NT2/D1 (cell line): ENCODE results near the gene CRAT.

Experiments used
- DNase-seq: peaks from one replicate; pipeline ENCODE4 v3.0.0-alpha.2; 2011; ENCODE audit warnings: low read depth, low spot score
- H3K27me3 ChIP-seq: 2 replicates; pipeline ENCODE4 v1.6.0; 2011; ENCODE audit warnings: mild to moderate bottlenecking; ENCODE audit not compliant: insufficient read length, insufficient read depth
- H3K36me3 ChIP-seq: 2 replicates; pipeline ENCODE4 v1.6.1; 2011; ENCODE audit warnings: mild to moderate bottlenecking, low read length, mixed read lengths; ENCODE audit not compliant: insufficient read depth, insufficient read length
- H3K4me1 ChIP-seq: 2 replicates; pipeline ENCODE4 v1.5.1; 2011; ENCODE audit not compliant: insufficient read depth, insufficient read length
- H3K4me3 ChIP-seq: 2 replicates; pipeline ENCODE4 v1.5.1; 2011; ENCODE audit warnings: low read depth; ENCODE audit not compliant: insufficient read length
- H3K9ac ChIP-seq: 2 replicates; pipeline ENCODE4 v1.6.0; 2011; ENCODE audit warnings: low read depth; ENCODE audit not compliant: insufficient read length
- H3K9me3 ChIP-seq: 2 replicates; pipeline ENCODE4 v1.5.1; 2011; ENCODE audit warnings: mild to moderate bottlenecking, low read length; ENCODE audit not compliant: insufficient read depth
- SUZ12 ChIP-seq: IDR thresholded peaks from 2 replicates; pipeline ENCODE4 v1.6.1; 2011; ENCODE audit not compliant: insufficient read length, insufficient read depth; ENCODE audit errors: extremely low read depth
- YY1 ChIP-seq: IDR thresholded peaks from 2 replicates; pipeline ENCODE4 v1.6.1; 2011; ENCODE audit not compliant: insufficient read length, insufficient read depth
- ZNF274 ChIP-seq: IDR thresholded peaks from 2 replicates; pipeline ENCODE4 v1.6.1; 2011; ENCODE audit warnings: mild to moderate bottlenecking, low read depth, low read length

Gene CRAT

DNA sequence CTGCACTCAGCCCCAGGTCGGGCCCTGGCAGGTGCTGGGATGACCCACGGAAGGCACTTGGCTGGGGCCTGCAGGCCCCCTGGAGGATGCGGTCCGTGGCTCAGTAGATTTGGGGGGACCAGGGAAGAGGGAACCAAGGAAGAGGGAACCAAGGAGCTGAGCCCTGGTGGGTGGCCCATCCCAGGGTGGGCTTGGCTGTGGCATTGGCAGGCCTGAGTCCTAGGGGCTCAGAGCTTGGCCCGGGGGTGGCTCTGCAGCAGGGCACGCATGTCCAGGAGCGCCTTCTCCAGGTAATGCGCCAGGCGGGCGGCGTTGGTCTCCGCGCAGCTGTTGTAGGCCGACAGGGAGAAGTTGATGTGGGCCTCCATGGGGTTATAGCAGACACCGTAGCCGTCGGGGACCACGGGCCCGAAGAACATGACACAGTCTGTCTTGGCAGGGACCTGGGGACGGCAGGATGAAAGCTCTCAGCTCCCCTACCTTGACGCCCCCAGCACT, 15.4 kb downstream of the CRAT start:
- H3K9me3 ChIP-seq = no peaks in the 10 kb centered on the region
- peaks cover 5% of the 10 kb centered on the region for H3K4me1 ChIP-seq
- no peak overlapping the region for H3K9ac ChIP-seq
- peaks cover 13% of the 10 kb centered on the region for H3K36me3 ChIP-seq
- TF ChIP-seq SUZ12 (no peak), ZNF274 (no peak), YY1 (no peak)
- no peak for DNase-seq
- no peaks in the 10 kb centered on the region for H3K27me3 ChIP-seq
- no peak overlapping the region for H3K4me3 ChIP-seq

DNA sequence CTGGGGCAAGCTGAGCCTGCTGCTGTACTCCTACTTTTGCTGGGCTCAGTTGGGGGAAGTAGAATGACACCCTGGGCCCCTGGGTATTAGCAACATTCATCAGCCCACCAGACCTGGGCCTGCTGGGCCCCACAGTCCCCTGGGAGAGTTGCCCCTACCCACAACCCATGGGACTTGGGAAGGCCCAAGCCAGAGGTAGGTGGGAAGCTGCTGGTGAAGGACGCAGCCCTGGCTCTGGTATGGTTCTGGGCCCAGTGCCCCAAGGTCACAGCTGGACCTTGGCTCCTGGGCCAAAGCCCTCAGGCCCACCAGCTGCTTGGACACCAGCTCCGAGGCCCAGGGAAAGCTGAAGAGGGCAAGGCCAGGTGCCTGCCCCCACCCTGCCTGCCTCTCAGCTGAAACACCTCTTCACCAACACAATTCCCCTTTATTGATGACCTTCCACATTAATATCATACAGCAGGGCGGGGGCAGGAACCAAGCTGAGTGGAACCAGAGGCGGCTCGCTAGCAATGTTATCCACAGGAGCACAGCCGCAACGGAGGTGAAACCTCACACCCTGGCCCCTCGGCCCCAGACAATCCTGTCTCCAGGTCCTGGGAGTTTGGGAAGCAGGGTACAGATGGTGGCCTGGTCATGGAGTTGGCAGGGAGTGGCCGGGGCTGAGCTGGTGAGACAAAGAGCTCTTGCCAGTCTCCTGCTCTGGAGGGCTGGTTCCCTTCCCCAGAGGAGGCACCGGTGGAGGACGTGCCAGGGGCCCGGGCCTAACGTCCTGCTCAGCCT, 16.0 kb downstream of the CRAT start:
- no peak for DNase-seq
- Histone ChIP-seq H3K36me3 (peaks cover 19% of the 10 kb centered on the region), H3K9me3 (no peaks in the 10 kb centered on the region), H3K27me3 (no peaks in the 10 kb centered on the region), H3K4me1 (peaks cover 5% of the 10 kb centered on the region), H3K9ac (no peak overlapping the region), H3K4me3 (no peak overlapping the region)
- TF ChIP-seq ZNF274 = no peak

DNA sequence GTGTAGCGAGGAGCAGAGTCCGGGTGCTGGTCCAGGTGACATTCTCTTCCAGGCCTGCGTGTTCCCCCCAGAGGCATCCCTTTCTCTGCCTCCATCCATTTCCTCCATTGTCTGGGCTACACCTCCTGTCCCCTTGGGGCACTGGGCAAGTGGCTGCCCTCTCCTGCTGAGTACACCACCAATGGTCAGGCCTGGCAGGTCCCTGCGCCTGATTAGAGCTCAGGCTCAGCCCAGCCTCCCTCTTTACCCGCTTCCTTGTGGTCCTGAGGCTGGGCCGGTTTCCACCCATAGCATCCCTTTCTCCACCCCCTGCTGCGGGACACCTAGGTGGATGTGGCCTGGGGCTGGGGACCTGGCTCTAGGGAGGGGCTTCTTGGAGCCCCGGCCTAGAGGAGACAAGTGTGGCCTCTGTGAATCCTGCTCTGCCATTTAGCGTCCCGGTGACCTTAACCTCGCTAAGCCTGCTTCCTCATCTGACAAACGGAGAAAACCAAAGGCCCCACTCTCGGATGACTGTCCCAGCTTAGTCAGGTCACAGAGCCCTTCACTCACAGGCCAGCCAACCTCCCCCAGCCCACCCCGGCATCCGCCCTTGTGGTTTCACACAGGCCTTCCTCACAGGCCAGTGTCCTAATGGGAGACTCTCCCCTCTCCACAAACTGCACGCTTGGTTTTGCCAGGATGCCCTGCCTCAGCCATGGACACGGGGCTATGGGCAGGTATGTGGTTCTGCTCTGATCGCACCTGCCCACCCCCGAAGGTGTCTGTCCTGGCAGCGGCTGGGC, 16.8 kb downstream of the CRAT start:
- Histone ChIP-seq H3K9ac (peak overlapping the region; percentile 56), H3K27me3 (no peaks in the 10 kb centered on the region), H3K4me3 (no peak overlapping the region), H3K36me3 (peaks cover 27% of the 10 kb centered on the region), H3K9me3 (no peaks in the 10 kb centered on the region), H3K4me1 (peaks cover 5% of the 10 kb centered on the region)
- DNase-seq = no peak
- no peak for TF ChIP-seq SUZ12
- no peak for TF ChIP-seq YY1
- no peak for TF ChIP-seq ZNF274

DNA sequence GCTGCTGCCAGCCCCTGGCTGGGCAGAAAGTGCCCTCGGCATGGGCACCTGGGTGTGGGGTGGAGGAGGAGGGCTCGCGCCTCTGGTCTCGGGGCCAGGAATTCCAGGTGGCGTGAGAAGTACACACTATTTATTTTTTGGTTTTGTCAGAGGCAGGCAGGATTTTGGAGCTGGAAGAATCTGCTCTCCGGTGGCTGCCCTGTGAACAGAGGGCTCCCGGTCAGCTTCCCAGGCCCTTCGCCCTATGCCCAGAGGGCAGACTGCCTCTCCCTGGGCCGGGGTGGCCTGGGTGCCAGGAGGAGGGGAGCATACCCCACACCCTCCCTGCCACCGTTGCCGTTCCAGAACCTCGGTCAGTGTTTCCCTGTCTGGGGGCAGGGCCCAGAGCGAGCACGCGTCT, 21.3 kb downstream of the CRAT start:
- Histone ChIP-seq H3K36me3 (peaks cover 62% of the 10 kb centered on the region), H3K9ac (no peak overlapping the region), H3K9me3 (no peaks in the 10 kb centered on the region), H3K4me3 (no peak overlapping the region), H3K4me1 (peaks cover 5% of the 10 kb centered on the region), H3K27me3 (no peaks in the 10 kb centered on the region)
- TF ChIP-seq SUZ12 (no peak), YY1 (no peak), ZNF274 (no peak)
- DNase-seq = no peak

DNA sequence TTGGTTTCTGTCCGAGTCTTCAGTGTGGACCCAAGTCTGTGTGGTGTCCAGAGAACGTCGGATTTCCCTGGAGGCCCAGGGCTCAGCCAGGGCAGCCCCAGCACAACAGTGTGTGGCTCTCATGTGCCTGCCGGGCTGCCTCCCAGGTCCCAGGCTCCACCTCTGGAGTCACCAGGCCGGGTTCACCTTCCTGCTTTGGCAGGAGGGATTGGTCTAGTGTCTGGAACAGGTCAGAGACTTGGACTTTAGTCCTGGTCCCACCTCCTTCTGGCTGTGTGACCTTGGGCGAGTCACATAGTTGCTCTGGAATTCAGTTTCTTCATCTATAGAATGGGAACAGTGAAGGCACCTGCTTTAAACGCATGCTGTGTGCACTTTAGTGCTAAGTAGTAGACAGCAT, 26.5 kb downstream of the CRAT start:
- H3K9ac ChIP-seq = no peak overlapping the region
- no peak for DNase-seq
- TF ChIP-seq YY1 (no peak), SUZ12 (no peak), ZNF274 (no peak)

DNA sequence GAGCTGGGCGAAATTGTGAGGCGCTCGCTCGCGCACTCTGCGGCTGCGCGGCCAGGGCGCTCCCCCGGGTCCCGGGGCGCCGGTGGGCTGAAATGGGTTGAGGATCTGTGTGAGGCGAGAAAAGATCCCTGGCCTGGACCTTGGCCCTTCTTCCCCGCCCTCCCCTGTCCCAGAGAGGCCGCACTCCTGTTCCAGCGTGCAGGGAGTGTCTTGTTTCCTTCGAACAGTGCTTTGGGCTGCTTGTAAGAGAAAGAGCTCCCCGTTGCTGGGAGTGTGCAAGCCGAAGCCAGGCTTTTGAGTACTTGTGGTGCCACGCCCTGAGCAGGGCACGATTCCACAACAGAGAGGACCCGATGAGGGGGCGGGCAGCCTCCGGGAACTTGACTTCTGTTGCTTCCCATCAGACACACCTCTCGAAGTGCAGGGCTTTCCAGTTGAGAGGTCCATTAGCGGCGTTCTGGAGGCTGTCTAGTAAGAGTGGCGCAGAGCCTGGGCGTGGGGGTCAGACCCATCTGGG, 29.1 kb downstream of the CRAT start:
- TF ChIP-seq SUZ12 (no peak), YY1 (no peak), ZNF274 (no peak)
- Histone ChIP-seq H3K4me3 (peak overlapping the region; percentile 92), H3K27me3 (no peaks in the 10 kb centered on the region), H3K9me3 (no peaks in the 10 kb centered on the region), H3K9ac (peak overlapping the region; percentile 95), H3K4me1 (peaks cover 8% of the 10 kb centered on the region), H3K36me3 (peaks cover 45% of the 10 kb centered on the region)
- DNase-seq = peak; percentile 9

More for the DNA sequence above, 26.5 kb downstream of the CRAT start:
- Histone ChIP-seq H3K4me1 (peaks cover 8% of the 10 kb centered on the region), H3K4me3 (no peak overlapping the region), H3K9me3 (no peaks in the 10 kb centered on the region), H3K36me3 (peaks cover 66% of the 10 kb centered on the region), H3K27me3 (no peaks in the 10 kb centered on the region)

DNA sequence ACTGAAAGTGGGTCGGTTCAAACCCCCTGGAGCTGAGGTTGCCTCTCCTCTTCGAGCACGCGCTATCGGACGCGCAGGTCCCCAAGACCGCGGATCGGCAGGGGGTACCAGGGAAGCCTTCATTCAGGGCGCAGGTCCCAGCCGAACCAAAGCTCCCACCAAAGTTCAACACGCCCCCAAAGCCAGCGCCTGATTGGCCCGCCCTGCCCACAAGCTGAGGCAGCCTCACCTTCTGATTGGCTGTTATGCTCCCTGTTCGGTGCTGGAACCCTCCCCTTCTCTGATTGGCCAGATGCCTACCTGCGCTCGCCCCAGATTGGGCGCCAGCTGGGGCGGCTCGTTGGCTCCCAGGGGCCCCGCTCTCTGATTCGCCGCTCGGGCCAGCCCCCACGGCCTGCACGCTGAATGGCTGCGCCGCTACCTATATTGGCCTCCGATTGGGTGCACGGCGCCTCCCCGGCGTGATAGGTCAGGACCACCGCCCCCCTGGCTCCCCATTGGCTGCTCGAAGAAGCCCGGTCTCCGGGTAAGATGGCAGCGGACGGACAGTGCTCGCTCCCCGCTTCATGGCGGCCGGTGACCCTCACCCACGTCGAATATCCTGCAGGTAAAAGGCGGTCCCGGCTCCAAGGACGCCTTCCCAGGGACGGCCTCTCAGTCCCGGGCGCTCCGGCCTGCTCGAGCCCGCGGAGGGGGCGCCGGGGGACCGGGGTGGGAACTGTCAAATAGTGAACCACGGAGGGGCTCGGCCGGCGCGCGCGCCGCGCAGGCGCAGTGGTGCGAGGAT, 29.8 kb downstream of the CRAT start, which contains the start of gene DOLPP1:
Gene DOLPP1 (plus strand): TSS at position 511 of the 787 bp plus-strand sequence. CDS start 21 bp downstream, at position 532.
- DNase-seq = peak; percentile 99
- H3K9me3 ChIP-seq = no peaks in the 10 kb centered on the region
- H3K36me3 ChIP-seq = peaks cover 39% of the 10 kb centered on the region
- H3K4me3 ChIP-seq = peak within 1 kb of the TSS; percentile 92
- TF ChIP-seq SUZ12 (no peak), YY1 (peak; percentile 58)
- peaks cover 8% of the 10 kb centered on the region for H3K4me1 ChIP-seq
- peak within 1 kb of the TSS; percentile 95 for H3K9ac ChIP-seq
- H3K27me3 ChIP-seq = no peaks in the 10 kb centered on the region
